IPS-11a (cell line): Measurements from ENCODE around the gene TXNRD1.
"Not testable (repeated sequence)": the region's sequence is repeated elsewhere in the genome, so short reads cannot be mapped to it uniquely, and the experiment has no call there.

Experiments used
- H3K4me3 ChIP-seq: one replicate; pipeline ENCODE4 v1.5.1; 2013; ENCODE audit warnings: low read depth, low read length, control low read depth

TXNRD1 gene

DNA sequence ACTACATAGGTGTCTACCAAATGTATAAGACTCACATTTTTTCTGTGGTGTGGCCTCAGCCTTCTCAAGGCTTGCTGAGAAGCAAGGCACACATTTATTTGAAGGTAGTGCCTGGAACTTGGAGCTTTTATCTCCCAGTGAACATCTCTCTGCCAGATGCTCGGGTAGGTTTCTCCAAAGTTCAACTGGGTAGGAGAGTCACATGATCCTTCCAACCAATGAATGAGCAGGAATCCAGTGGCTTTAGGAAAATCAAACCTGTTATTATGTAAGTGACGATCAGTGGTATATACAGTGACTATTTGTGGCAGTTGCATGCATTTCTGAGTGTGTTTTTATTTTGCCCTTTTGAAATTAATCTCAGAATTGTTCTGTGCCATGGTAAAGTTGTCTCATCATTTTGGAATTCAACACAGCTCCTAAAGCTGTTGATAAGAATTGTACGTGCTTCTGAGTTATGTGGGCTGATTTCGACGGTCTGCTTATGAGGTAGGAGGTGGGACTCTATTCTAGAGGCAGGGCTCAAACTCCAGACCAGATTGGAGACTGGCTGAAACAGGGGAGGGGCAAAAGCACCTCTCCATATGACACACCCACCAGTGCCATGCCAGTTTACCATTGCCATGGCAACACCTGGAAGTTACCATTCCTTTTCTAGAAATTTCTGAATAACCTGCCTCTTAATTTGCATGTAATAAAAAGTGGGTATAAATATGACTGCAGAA lies 145.6 kb downstream of the TXNRD1 start:
- H3K4me3 ChIP-seq, result no peak overlapping the region

DNA sequence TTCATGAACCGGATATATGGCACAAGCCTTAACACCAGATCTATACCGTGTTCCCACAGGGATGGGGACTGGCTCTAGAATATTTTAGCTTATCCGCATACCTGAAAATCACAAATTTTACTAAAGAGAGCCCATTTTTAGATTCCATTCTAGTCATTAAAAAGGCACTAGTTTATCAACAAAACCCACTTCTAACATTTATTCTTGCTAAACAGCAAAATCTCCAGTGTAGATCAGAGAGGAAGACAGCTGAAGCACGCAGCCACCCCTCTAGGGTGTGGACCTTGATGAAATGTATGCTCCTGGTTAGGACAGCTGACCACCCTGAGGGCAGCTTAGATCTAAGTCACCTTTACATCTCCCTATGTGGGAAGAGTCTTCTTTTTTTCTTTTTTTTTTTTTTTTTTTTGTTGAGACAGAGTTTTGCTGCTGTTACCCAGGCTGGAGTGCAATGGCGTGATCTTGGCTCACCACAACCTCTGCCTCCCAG lies 150.4 kb downstream of the TXNRD1 start:
- no peak overlapping the region for H3K4me3 ChIP-seq

DNA sequence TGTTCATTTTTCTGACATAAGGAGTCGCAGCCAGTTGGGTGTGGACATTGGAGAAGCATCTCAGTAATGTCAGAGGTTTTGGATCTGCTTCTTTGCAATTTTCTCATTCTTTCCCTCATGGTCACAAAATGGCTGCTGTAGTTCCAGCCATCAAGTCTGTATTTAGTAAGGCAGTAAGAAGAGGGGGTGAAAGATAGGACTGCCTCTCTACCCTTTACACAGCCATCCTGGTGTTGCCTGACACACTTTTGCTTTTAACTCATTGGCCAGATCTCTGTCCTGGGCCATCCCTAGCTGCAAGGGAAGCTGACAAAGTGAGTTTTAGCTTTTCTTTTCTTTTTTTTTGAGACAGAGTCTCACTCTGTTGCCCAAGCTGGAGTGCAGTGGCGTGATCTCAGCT lies 154.1 kb downstream of the TXNRD1 start:
- H3K4me3 ChIP-seq, result no peak overlapping the region

DNA sequence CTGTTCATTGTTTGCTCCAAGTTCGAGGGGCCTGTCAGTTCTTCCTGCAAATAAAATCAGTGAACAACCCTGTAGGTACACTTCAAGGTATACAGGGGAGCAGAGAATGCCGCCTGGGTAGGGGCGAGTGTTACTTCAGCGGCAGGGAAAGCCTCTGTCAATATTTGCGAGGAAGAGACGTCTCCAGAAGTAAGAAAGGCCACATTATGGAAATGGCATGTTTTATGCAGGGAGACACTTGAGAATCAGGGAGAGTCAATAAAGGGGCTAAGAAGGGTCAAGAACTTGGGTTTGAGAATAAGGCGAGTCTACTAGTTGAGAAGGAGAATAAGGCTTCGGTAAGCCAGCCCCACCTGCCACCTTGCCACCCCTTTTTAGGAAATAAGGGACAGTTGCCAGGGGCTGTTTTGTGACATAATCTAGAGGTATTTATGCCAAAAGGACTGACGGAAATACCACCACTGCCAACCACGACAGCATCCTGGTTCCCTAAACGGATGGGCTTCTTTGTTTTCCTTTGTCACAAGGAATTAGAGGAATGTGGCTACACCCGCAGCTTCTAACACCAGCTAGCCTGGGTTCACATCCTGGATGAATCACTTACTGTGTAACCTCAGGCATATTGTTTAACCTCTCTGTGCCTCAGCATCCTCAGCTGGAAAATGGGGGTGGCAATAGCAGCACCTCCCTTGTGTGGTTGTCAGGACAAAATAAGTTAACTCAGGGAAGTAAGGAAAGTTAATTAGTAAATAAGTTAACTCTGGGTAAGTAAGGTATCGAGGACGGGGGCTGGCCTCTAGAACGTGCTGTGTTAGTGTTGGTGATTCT lies 155.7 kb downstream of the TXNRD1 start:
- no peak overlapping the region for H3K4me3 ChIP-seq

DNA sequence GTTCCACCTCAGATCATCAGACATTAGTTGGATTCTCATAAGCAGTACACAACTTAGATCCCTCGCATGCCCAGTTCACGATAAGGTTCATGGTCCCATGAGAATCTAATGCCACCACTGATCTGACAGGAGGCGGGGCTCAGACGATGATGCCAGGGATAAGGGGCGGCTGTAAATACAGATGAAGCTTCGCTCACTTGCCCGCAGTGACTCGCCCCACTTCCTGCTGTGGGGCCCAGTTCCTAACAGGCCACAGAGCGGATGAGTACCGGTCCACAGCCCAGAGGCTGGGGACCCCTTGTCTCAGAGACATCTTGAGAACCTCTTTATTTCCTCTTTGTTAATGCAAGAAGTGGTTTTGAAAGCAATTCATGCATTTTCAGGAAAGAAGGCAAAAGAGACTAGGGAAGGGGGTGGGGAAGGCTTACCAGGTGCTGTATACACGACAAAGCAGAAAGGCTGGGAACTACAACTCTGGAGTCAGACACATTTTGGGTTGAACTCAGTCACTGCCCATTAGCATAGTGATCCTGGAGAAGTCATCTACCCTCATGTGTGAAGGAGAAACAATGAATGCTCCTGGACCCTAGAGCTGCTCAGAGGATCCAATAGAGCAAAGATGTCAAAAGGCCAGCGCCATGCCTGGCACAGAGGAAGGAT lies 156.6 kb downstream of the TXNRD1 start:
- H3K4me3 ChIP-seq, result no peak overlapping the region

DNA sequence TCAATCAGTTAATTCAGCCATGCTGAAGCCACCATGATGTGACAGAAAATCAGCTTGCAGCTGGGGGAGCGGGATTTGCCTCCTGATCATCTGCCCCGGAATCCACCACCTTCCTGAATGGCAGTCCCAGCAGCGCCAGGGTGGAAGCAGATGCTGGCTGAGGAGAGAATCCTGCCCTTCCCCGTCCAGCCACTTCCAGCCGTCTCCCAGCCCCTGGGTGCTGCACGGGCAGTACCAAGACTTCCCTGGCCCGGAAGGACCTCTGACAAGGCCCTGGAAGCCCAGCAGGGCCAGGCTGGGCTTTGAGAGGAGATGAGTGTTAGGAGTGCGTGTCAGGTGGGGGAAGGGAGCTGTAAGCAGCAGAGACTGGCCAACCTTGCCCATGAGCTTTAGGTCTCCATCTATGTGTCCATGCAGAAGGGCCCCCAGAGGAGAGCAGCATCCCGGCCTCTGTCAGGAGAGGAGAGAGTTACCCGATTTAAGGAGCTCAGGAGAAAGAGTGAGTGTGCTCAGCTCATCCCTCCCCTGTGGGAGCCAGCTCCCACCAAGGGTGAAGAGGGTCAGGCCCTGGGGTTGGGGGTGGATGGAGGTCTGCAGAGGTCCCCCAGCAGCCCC lies 157.2 kb downstream of the TXNRD1 start:
- H3K4me3 ChIP-seq, result no peak overlapping the region

DNA sequence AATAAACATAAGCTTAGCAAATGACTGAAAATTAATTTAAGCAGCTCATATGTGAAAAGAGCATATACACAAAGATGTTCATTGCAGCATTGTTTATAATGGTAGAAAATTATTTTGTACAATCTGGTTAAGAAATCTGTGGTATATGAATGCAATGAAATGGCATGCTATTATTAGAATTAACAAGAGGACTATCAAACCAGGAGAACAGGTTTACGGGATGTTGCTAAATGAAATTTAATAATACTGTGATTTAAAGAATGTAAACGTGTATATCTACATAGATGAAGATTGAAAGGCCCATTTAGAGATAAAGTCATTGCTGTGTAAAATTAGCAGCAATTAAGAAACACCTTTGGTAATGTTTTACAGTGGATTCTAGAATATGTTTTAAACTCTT lies 158.5 kb downstream of the TXNRD1 start:
- H3K4me3 ChIP-seq, result no peak overlapping the region

DNA sequence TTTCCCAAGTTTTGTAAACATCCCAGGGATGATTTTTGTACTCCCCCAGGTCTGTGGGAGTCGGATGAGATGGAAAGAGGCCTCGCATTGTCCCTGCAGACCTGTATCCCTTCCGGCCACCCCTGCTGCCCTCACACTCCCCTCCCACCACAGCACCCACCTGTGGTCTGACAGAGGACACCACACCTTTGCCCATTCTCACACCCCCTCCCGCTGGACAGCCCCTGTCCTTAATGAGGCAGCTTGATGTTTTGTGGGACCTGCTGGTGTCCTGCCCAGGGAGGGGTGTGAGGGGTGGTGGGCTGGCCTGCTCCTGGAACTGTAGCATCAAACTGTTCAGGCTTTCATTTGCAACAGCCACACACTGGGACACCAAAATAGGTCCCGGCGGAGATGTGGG lies 159.2 kb downstream of the TXNRD1 start:
- H3K4me3 ChIP-seq, result no peak overlapping the region

DNA sequence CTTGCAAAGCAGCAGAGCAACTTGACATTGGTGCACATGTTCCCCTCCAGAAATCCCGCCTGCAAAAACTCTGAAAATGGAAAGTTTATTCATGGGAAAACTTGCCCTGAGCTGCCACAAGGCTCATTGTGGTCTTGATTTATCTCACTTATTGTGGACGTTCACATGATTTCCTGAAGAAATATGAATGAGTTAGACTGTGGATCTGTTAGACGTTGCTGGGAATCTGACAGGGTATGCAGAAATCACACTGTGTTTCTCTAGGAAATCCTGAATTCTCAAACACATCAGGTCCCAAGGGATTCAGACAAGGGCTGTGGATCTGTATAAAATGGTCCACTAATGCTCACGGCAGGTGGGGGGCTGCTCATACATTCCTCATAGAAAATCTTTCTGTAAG lies 160.2 kb downstream of the TXNRD1 start:
- H3K4me3 ChIP-seq, result no peak overlapping the region

DNA sequence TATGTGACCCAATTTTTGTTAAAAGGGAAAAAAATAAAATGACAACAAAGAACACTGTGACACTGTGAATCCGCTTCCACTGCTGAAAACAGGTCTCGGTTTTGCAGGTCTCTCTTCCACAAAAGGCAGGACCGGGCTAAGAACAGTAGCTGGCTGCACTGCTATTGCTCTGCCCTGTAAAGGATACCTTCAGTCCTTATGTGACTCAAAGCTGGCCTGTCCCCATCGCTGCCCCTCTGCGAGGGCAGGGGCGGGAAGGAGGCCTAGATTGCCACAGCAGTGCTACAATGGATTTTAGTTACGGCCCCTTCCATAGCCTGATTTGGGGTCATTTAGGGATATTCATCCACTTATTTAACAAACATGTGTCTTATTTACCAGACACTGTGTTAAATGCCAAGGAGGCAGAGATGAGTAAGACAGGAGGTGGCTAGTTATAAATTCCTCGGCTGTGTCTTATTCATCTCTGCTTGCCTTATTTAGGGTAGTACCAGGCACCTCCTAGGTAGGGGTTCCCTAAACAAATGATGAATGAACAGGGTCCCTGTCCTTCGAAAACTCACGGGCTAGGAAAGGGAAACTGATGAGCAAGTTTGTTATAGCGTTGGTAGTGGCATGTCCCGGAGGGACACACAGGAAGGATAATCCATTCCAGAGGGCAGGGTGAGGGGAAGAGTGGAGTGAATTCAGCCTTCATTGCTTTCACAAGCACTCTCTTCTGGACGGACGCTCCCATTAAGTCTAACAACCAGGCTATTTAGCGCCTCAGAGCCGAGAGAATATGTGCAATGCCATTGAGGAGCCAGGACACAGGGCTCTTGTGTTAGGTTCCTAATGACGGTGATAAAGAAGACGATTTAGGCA lies 161.3 kb downstream of the TXNRD1 start:
- H3K4me3 ChIP-seq, result no peak overlapping the region

DNA sequence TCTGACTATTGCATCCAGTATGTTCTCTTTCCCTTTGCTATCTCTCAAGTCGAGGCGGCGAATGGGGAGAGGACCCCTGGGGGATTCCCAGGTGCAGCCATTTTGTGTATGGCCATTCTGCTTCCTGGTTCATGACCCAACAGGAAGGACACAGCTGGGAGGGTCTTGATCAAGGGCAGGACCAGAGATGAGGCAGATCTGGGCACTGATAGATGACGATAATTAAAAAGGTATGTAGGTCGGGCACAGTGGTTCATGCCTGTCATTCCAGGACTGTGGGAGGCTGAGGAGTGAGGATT lies 161.9 kb downstream of the TXNRD1 start:
- H3K4me3 ChIP-seq, result no peak overlapping the region

DNA sequence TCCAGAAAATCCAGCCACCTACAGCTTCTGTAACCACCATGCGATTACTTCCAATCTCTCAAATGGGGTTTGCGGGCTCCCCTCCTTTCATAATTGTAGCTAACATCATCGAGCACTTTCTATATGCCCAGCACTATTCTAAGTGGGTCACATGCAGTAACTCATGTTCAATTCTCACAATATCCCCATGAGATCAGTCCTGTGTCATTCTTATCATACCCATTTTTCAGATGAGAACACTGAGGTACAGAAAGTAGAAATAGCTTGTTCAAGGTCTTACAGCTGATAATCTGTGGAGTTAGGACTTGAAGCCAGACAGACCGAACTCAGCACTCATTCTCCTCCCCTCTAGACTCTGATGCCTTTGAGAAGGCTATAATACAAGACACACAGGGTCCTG lies 162.8 kb downstream of the TXNRD1 start:
- no peak overlapping the region for H3K4me3 ChIP-seq

DNA sequence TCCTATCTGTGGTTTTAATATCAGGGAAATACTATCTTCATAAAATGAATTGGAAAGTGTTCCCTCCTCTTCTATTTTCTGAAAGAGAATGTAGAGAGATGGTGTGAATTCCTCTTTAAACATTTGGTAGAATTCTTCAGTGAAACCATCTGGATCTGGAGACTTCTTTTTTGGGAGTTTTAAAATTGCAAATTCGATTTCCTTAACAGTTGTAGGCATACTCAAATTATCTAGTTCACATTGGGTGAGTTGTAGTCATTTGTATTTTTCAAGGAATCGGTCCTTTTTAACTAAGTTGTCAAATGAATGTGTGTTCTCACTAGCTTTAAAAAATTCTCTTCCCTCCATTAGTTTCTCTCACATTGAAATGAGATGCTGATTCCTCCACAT lies 165.8 kb downstream of the TXNRD1 start:
- no peak overlapping the region for H3K4me3 ChIP-seq

DNA sequence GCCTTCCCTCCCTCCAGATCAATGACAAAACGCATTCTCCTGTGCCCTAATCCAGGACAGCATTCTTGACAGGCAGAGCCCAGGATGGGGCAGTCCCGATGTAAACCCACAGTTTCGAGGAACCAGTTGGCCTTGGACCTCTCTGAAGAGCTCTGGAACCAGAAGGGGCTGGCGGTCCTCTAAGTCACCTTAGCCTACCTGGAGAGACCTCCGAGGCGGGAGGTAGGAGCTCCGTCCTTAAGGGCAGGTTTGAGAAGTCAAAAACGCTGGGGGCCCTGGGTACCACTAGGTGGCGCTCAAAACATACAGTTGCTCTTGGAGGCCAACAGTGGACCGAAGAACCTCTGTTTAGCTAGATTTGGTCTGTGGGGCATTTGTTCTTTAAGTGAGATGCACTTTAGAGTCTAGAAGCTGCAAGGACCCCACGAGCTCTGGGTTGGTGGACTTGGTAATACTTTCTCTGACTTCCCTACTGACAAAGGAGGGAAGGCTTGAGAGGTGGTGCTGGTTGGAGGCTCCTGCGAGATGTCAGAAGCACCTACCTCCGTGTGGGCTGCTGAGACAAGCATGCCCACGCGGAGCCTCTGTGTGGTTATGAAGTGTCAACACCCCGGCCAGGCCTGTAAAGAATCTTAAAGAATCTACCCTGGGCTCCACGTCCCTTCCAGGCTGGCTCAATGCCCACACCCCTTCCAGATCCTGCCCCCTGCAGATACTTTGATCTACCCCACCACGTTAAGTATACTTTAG lies 166.3 kb downstream of the TXNRD1 start:
- H3K4me3 ChIP-seq, result no peak overlapping the region

DNA sequence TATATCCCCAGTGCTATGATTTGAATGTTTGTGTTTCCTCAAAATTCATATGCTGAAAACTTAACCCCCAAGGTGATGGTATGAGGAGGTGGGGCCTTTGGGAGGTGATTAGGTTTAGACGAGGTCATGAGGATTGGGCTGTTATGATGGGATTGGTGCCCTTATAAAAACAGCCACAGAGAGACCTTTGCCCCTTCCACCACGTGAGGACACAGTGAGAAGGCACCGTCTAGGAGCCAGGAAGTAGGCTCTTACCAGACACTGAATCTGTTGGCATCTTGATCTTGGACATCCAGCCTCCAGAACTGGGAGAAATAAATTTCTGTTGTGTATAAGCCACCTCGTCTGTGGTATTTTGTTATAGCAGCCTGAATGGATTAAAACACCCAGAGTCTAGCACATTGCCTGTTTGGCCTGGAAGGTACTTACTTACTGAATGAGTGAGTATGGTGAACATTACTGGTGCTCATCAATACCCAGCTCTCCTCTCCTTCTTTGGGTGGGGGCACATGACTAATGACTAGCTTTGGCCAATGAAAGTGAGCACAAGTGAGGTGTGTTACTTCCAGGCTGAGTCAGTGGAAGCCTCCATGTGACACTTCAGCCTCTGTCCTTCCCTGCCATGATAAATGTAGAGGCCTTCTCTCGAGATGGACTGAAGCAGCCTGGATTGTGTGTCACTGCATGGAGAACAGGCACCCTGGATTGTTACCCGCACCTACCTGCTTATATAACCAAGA lies 168.7 kb downstream of the TXNRD1 start:
- H3K4me3 ChIP-seq, result no peak overlapping the region

DNA sequence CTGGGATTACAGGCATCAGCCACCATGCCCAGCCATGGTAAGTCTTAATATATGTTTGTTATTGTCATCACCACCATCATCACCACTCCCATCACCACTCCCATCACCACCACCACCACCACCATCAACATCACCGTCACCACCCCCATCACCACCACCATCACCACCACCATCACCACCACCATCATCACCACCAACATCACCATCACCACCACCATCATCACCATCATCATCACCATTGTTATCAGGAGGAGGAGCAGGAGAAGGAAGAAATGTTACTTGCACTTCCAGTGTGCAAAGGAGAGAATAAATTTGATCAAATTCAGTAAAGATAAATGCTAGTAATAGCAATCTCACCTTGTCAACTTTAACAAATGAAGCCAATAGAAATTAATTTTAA lies 169.9 kb downstream of the TXNRD1 start:
- H3K4me3 ChIP-seq, result no peak overlapping the region

DNA sequence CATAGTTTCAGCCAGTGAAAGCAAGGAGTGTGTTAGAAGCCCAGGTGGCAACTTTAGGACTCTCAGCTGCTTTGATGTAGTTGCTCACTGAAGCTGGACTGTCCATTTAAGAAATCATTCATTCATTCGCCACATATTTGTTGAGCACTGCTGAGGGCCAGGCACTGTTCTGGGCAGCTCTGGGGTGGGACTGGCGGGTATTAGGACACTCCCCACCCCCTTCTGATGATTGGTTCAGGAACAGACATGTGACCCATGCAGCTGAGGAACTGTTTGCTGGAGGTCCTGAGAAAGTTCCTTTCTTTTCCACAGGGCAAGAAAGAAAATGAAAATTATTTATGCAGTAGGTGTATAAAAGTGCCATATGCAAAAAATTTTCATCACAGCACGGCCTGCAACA lies 170.9 kb downstream of the TXNRD1 start:
- no peak overlapping the region for H3K4me3 ChIP-seq

DNA sequence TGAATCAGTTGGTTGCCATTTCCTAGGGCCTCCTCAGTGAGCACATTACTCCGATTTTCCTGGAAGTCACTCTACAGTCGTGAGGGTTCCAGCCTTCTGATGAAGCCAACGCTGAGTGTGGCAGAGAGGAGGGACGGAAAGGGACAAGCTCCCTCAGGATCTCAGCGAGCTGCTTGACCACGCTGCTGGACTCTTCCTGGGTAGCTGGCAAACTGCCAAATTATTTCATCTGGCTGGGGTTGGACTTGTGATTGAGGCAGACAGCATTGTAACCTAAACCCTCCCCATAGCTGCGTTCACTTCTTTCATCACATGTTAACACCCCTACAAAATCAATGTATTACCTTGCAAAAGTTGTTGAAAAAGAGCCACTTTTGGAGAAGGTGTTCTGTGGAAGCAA lies 171.6 kb downstream of the TXNRD1 start:
- no peak overlapping the region for H3K4me3 ChIP-seq

DNA sequence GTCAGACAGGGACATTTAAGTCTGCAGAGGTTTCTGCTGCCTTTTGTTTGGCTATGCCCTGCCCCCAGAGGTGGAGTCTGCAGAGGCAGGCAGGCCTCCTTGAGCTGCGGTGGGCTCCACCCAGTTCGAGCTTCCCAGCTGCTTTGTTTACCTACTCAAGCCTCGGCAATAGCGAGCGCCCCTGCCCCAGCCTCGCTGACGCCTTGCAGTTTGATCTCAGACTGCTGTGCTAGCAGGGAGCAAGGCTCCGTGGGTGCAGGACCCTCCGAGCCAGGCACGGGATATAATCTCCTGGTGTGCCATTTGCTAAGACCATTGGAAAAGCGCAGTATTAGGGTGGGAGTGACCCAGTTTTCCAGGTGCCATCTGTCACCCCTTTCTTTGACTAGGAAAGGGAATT lies 178.5 kb downstream of the TXNRD1 start:
- H3K4me3 ChIP-seq, result not testable (repeated sequence)
